ENCODE results near the gene MPV17L2.

MPV17L2 gene

GRCh38 chr19:18192673-18193387 lies at the start of gene MPV17L2:
Gene MPV17L2 (plus strand): TSS chr19:18193218. CDS start chr19:18193282, 64 bp downstream.
- TF ChIP-seq, protein P1, sequence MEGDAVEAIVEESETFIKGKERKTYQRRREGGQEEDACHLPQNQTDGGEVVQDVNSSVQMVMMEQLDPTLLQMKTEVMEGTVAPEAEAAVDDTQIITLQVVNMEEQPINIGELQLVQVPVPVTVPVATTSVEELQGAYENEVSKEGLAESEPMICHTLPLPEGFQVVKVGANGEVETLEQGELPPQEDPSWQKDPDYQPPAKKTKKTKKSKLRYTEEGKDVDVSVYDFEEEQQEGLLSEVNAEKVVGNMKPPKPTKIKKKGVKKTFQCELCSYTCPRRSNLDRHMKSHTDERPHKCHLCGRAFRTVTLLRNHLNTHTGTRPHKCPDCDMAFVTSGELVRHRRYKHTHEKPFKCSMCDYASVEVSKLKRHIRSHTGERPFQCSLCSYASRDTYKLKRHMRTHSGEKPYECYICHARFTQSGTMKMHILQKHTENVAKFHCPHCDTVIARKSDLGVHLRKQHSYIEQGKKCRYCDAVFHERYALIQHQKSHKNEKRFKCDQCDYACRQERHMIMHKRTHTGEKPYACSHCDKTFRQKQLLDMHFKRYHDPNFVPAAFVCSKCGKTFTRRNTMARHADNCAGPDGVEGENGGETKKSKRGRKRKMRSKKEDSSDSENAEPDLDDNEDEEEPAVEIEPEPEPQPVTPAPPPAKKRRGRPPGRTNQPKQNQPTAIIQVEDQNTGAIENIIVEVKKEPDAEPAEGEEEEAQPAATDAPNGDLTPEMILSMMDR (IDR thresholded peaks at IDR 0.05; ENCODE audit: low read length, missing control alignments), result no peak
- H3K4me3 ChIP-seq (replicated peaks; ENCODE audit: low read depth, low read length), result peak within 1 kb of the TSS; percentile 82
- DNase-seq (ENCODE audit: low read depth), result peak; percentile 100

DNA sequence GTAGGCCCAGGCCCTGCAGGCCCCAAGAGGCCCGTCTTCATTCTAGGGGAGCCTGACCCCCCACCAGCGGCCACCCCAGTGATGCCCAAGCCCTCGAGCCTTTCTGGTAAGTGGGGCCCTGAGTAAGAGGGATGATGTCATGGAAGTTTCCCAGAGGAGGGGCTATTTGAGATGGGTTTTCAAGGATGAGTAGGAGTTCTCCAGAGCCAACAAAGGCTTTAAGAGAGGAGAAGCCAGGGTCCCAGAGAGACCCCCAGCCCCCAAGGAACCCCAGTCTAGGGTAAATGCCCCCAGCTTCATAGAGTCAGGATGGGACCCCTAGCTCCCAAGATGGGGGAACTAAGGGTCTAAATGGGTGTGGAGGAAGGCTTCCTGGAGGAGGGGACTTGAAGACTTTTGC lies 49.1 kb upstream of the MPV17L2 start:
- TF ChIP-seq, protein P1 (IDR thresholded peaks at IDR 0.05; ENCODE audit: low read length, missing control alignments), result no peak
- no peak for DNase-seq (ENCODE audit: low read depth)
- H3K4me3 ChIP-seq (replicated peaks; ENCODE audit: low read depth, low read length), result no peak overlapping the region

DNA sequence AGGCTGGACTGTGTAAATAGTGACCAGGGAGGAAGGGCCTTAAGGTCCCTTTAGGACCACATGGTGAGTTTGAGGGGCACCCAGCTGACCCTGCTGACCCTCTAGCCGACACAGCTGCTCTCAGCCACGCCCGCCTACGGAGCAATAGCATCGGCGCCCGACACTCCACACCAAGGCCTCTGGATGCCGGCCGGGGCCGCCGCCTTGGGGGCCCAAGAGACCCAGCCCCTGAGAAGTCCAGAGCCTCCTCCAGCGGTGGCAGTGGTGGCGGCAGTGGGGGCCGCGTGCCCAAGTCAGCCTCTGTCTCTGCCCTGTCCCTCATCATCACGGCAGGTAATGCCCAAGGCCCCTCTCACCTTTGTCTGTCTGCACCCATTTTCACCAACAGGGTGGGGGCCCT lies 48.7 kb upstream of the MPV17L2 start:
- no peak for DNase-seq (ENCODE audit: low read depth)
- TF ChIP-seq, protein P1 (IDR thresholded peaks at IDR 0.05; ENCODE audit: low read length, missing control alignments), result no peak
- H3K4me3 ChIP-seq (replicated peaks; ENCODE audit: low read depth, low read length), result no peak overlapping the region

DNA sequence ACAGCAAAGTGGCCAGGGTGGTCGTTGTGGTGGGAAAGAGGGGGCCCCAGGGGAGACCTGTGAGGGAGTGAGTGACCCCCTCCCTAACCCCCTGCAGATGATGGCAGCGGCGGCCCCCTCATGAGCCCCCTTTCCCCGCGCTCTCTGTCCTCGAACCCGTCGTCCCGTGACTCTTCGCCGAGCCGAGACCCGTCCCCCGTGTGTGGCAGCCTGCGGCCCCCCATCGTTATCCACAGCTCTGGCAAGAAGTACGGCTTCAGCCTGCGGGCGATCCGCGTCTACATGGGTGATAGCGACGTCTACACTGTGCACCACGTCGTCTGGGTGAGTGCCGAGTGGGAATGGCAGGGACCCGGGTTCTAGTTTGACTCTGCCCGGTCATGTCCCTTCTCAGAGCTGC lies 48.1 kb upstream of the MPV17L2 start:
- TF ChIP-seq, protein P1 (IDR thresholded peaks at IDR 0.05; ENCODE audit: low read length, missing control alignments), result no peak
- H3K4me3 ChIP-seq (replicated peaks; ENCODE audit: low read depth, low read length), result no peak overlapping the region
- no peak for DNase-seq (ENCODE audit: low read depth)

- TF ChIP-seq, protein P1 (IDR thresholded peaks at IDR 0.05; ENCODE audit: low read length, missing control alignments), result no peak
- H3K4me3 ChIP-seq (replicated peaks; ENCODE audit: low read depth, low read length), result no peak overlapping the region
These were observed 47.5 kb upstream of the MPV17L2 start for GRCh38 chr19:18145391-18145999.

DNA sequence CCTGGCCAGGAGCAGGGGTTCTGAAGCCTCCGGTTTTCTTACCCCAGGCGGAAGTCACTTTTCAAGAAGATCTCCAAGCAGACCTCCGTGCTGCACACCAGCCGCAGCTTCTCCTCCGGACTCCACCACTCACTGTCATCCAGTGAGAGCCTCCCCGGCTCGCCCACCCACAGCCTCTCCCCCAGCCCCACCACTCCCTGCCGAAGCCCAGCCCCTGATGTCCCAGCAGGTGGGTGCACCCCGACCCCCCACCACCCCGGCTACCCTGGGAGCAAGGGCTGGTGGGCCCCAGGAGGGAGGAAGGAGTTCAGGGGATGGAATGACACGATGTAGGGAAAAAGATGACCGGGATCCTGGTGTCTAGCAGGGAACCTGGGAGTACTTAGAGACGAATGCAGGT lies 45.6 kb upstream of the MPV17L2 start:
- TF ChIP-seq, protein P1 (IDR thresholded peaks at IDR 0.05; ENCODE audit: low read length, missing control alignments), result no peak
- no peak for DNase-seq (ENCODE audit: low read depth)
- no peak overlapping the region for H3K4me3 ChIP-seq (replicated peaks; ENCODE audit: low read depth, low read length)

More at GRCh38 chr19:18145391-18145999, 47.5 kb upstream of the MPV17L2 start:
- no peak for DNase-seq (ENCODE audit: low read depth)
